MM.1S (cell line): Measurements from ENCODE around the gene TNRC18.

ENCODE experiments used
- DNase-seq: peaks from one replicate; pipeline ENCODE4 v3.0.0-alpha.2; 2015
- H2AFZ ChIP-seq: fragments of 300-600 bp; sonication (generic); 2 replicates; pipeline ENCODE4 v1.6.0; 2016; ENCODE audit warnings: antibody characterized with exemption, low read length
- H3F3A ChIP-seq: fragments of 300-600 bp; sonication (generic); 2 replicates; pipeline ENCODE4 v1.6.1; 2016; ENCODE audit warnings: mild to moderate bottlenecking, antibody characterized with exemption, low read length, moderate library complexity, mixed read lengths; ENCODE audit not compliant: insufficient read depth
- H3K27ac ChIP-seq: fragments of 300-600 bp; sonication (generic); 2 replicates; pipeline ENCODE4 v1.5.1; 2016; ENCODE audit warnings: mild to moderate bottlenecking, low read length
- H3K27me3 ChIP-seq: fragments of 300-600 bp; sonication (generic); replicated peaks from 2 replicates; pipeline ENCODE4 v1.6.0; 2016; ENCODE audit warnings: low read length; ENCODE audit not compliant: insufficient read depth
- H3K36me3 ChIP-seq: fragments of 300-600 bp; sonication (generic); replicated peaks from 2 replicates; pipeline ENCODE4 v1.6.1; 2016; ENCODE audit warnings: mild to moderate bottlenecking, low read length, mixed read lengths; ENCODE audit not compliant: insufficient read depth
- H3K4me1 ChIP-seq: fragments of 300-600 bp; sonication (generic); 2 replicates; pipeline ENCODE4 v1.6.1; 2016; ENCODE audit warnings: low read length, mixed read lengths
- H3K4me2 ChIP-seq: fragments of 300-600 bp; sonication (generic); 2 replicates; pipeline ENCODE4 v1.6.0; 2016; ENCODE audit warnings: low read depth, low read length
- H3K4me3 ChIP-seq: fragments of 300-600 bp; sonication (generic); 2 replicates; pipeline ENCODE4 v1.5.1; 2016; ENCODE audit warnings: low read length, mixed read lengths
- H3K79me2 ChIP-seq: fragments of 300-600 bp; sonication (generic); 2 replicates; pipeline ENCODE4 v1.6.1; 2016; ENCODE audit warnings: mixed run types, low read length, mixed read lengths
- H3K9ac ChIP-seq: fragments of 300-600 bp; sonication (generic); 2 replicates; pipeline ENCODE4 v1.6.1; 2016; ENCODE audit warnings: low read length, mixed read lengths
- H3K9me2 ChIP-seq: fragments of 300-600 bp; sonication (generic); replicated peaks from 2 replicates; pipeline ENCODE4 v1.6.1; 2016; ENCODE audit warnings: mild to moderate bottlenecking, low read length, mixed read lengths; ENCODE audit not compliant: insufficient read depth
- H3K9me3 ChIP-seq: fragments of 300-600 bp; sonication (generic); replicated peaks from 2 replicates; pipeline ENCODE4 v1.6.1; 2016; ENCODE audit warnings: mild to moderate bottlenecking, low read length, mixed read lengths; ENCODE audit not compliant: insufficient read depth
- H4K20me1 ChIP-seq: fragments of 300-600 bp; sonication (generic); 2 replicates; pipeline ENCODE4 v1.6.1; 2016; ENCODE audit warnings: mild to moderate bottlenecking, low read length, moderate library complexity, mixed read lengths; ENCODE audit not compliant: insufficient read depth
- EZH2 ChIP-seq: fragments of 300-600 bp; sonication (generic); optimal IDR thresholded peaks from 2 replicates; pipeline ENCODE3; 2017; ENCODE audit warnings: low read depth, mild to moderate bottlenecking, antibody characterized with exemption, low read length, mixed read lengths
- EZH2phosphoT487 ChIP-seq: fragments of 300-600 bp; sonication (generic); IDR thresholded peaks from 2 replicates; pipeline ENCODE4 v1.6.1; 2018; ENCODE audit warnings: antibody characterized with exemption, low read length
- TF ChIP-seq, protein P1 (sequence below): fragments of 300-600 bp; sonication (generic); IDR thresholded peaks from 2 replicates; pipeline ENCODE4 v1.5.1; 2016; ENCODE audit warnings: antibody characterized with exemption, low read length, mixed read lengths

Gene TNRC18

GRCh38 chr7:5388273-5388901 is 35.2 kb downstream of the TNRC18 start:
- H4K20me1 ChIP-seq, result 0 out of 2 replicates have a peak, but pooled peaks cover under 1% of the 10 kb centered on the region
- no peak overlapping the region for H2AFZ ChIP-seq
- H3K27ac ChIP-seq, result no peak overlapping the region
- no peak overlapping the region for H3K4me2 ChIP-seq
- no peak overlapping the region for H3K4me3 ChIP-seq
- H3K9me2 ChIP-seq, result no peaks in the 10 kb centered on the region
- DNase-seq, result no peak
- no peaks in the 10 kb centered on the region for H3K4me1 ChIP-seq
- H3K9ac ChIP-seq, result no peak overlapping the region
- TF ChIP-seq EZH2phosphoT487 (no peak), EZH2 (no peak)
- TF ChIP-seq, protein P1, sequence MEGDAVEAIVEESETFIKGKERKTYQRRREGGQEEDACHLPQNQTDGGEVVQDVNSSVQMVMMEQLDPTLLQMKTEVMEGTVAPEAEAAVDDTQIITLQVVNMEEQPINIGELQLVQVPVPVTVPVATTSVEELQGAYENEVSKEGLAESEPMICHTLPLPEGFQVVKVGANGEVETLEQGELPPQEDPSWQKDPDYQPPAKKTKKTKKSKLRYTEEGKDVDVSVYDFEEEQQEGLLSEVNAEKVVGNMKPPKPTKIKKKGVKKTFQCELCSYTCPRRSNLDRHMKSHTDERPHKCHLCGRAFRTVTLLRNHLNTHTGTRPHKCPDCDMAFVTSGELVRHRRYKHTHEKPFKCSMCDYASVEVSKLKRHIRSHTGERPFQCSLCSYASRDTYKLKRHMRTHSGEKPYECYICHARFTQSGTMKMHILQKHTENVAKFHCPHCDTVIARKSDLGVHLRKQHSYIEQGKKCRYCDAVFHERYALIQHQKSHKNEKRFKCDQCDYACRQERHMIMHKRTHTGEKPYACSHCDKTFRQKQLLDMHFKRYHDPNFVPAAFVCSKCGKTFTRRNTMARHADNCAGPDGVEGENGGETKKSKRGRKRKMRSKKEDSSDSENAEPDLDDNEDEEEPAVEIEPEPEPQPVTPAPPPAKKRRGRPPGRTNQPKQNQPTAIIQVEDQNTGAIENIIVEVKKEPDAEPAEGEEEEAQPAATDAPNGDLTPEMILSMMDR, result no peak
- peaks cover 6% of the 10 kb centered on the region; the same call in 1 of the 2 replicates for H3K36me3 ChIP-seq
- H3K9me3 ChIP-seq, result no peaks in the 10 kb centered on the region
- peaks cover 38% of the 10 kb centered on the region for H3K79me2 ChIP-seq
- no peaks in the 10 kb centered on the region for H3F3A ChIP-seq
- no peaks in the 10 kb centered on the region for H3K27me3 ChIP-seq

- Histone ChIP-seq H2AFZ (no peak overlapping the region), H3K9me2 (no peaks in the 10 kb centered on the region), H3K4me1 (no peaks in the 10 kb centered on the region), H3K36me3 (peaks cover 6% of the 10 kb centered on the region; the same call in 1 of the 2 replicates), H3K4me3 (no peak overlapping the region), H3K9me3 (no peaks in the 10 kb centered on the region), H4K20me1 (peaks cover 5% of the 10 kb centered on the region; the same call in 1 of the 2 replicates), H3K9ac (no peak overlapping the region), H3K79me2 (peaks cover 40% of the 10 kb centered on the region), H3F3A (no peaks in the 10 kb centered on the region), H3K4me2 (no peak overlapping the region), H3K27me3 (no peaks in the 10 kb centered on the region), H3K27ac (no peak overlapping the region)
- TF ChIP-seq EZH2 (no peak), EZH2phosphoT487 (no peak)
- TF ChIP-seq, protein P1, result no peak
- DNase-seq, result no peak
These were observed 35.9 kb downstream of the TNRC18 start for GRCh38 chr7:5387711-5388245.

DNA sequence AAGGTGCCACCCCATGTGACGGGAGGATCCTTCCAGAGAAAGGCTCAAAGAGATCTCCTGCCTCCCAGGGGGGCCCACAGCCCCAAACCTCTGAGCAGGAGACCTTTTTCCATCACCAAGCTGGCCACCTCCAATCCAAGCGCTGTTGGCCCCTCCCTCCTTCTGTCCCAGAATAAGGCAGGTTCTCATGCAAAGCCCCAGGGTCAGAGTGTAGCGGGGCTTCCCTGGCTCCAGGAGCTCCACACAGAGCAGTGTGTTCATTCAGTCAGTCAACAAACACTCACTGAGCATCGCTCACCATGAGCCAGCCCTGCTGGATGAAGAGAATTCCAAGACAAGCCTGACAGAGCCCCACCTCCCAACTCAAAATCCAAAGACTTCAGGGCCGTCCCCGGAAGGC is 39.0 kb downstream of the TNRC18 start:
- no peak overlapping the region for H2AFZ ChIP-seq
- no peak overlapping the region for H3K27ac ChIP-seq
- peaks cover 66% of the 10 kb centered on the region for H3K79me2 ChIP-seq
- no peak for DNase-seq
- H3K9ac ChIP-seq, result no peak overlapping the region
- no peaks in the 10 kb centered on the region for H3K9me3 ChIP-seq
- H3K27me3 ChIP-seq, result no peaks in the 10 kb centered on the region
- no peak overlapping the region for H3K4me2 ChIP-seq
- no peaks in the 10 kb centered on the region for H3K9me2 ChIP-seq
- no peaks in the 10 kb centered on the region for H3F3A ChIP-seq
- no peaks in the 10 kb centered on the region for H3K4me1 ChIP-seq
- peaks cover 9% of the 10 kb centered on the region; the same call in 1 of the 2 replicates for H4K20me1 ChIP-seq
- no peak overlapping the region for H3K4me3 ChIP-seq
- peaks cover 6% of the 10 kb centered on the region; the same call in 1 of the 2 replicates for H3K36me3 ChIP-seq
- TF ChIP-seq, protein P1, result no peak
- no peak for TF ChIP-seq EZH2phosphoT487
- TF ChIP-seq EZH2, result no peak
